LNCAP (cell line): Measurements from ENCODE around the gene TROAP.

Experiments used
- CTCF ChIP-seq: fragments of 450-650 bp; IDR thresholded peaks from 2 replicates; pipeline ENCODE4 v1.5.1; 2017; ENCODE audit warnings: mild to moderate bottlenecking

Gene TROAP

GRCh38 chr12:49297695-49298060, 25.4 kb upstream of the TROAP start:
- no peak for TF ChIP-seq CTCF

GRCh38 chr12:49298160-49298559, 24.9 kb upstream of the TROAP start:
- peak; percentile 11; the same call in 1 of the 2 replicates for TF ChIP-seq CTCF

GRCh38 chr12:49301760-49302159, 21.3 kb upstream of the TROAP start:
- TF ChIP-seq CTCF: no peak

GRCh38 chr12:49304161-49304560, 18.9 kb upstream of the TROAP start:
- no peak for TF ChIP-seq CTCF

- TF ChIP-seq CTCF: no peak
These were observed 17.1 kb upstream of the TROAP start for GRCh38 chr12:49305762-49306510.

GRCh38 chr12:49309386-49309785, 13.7 kb upstream of the TROAP start:
- TF ChIP-seq CTCF: no peak

GRCh38 chr12:49314811-49315210, 8.2 kb upstream of the TROAP start:
- no peak for TF ChIP-seq CTCF

- TF ChIP-seq CTCF: no peak
These were observed 718 bp upstream of the TROAP start for GRCh38 chr12:49322367-49322707.
